ENCODE results near the gene OGDHL.
"Not testable (repeated sequence)": the region's sequence is repeated elsewhere in the genome, so short reads cannot be mapped to it uniquely, and the experiment has no call there.

OGDHL gene

GRCh38 chr10:49759787-49760551 is 2.2 kb downstream of the OGDHL start:
- CTCF ChIA-PET, result no interaction called here
- DNase-seq (ENCODE audit: extremely low spot score), result no peak
- POLR2A ChIA-PET, result no interaction called here
- TF ChIP-seq BHLHE40 (IDR thresholded peaks at IDR 0.05; ENCODE audit: borderline replicate concordance) (no peak), FOXK2 (IDR thresholded peaks at IDR 0.05) (no peak), ARNT (IDR thresholded peaks at IDR 0.05) (no peak), NFRKB (IDR thresholded peaks at IDR 0.05) (no peak), SP1 (IDR thresholded peaks at IDR 0.05) (no peak), L3MBTL2 (conservative IDR thresholded peaks at IDR 0.05) (no peak)

- ChIA-PET CTCF (no interaction called here), POLR2A (no interaction called here)
- TF ChIP-seq ELF4 (IDR thresholded peaks at IDR 0.05), result no peak
- TF ChIP-seq FOXA1 (IDR thresholded peaks at IDR 0.05), result no peak
- TF ChIP-seq LEF1 (IDR thresholded peaks at IDR 0.05; ENCODE audit: borderline replicate concordance), result no peak
- no peak for TF ChIP-seq CTBP1 (IDR thresholded peaks at IDR 0.05; ENCODE audit: borderline replicate concordance)
- TF ChIP-seq L3MBTL2 (conservative IDR thresholded peaks at IDR 0.05), result no peak
- TF ChIP-seq FOXM1 (IDR thresholded peaks at IDR 0.05; ENCODE audit: borderline replicate concordance), result no peak
- no peak for TF ChIP-seq ZNF384 (IDR thresholded peaks at IDR 0.05)
- TF ChIP-seq NFRKB (IDR thresholded peaks at IDR 0.05), result no peak
- DNase-seq (ENCODE audit: extremely low spot score), result no peak
These were observed 3.7 kb downstream of the OGDHL start for GRCh38 chr10:49758249-49758930.

GRCh38 chr10:49756641-49757040 is 5.5 kb downstream of the OGDHL start:
- POLR2A ChIA-PET, result no interaction called here
- DNase-seq (ENCODE audit: extremely low spot score), result no peak
- CTCF ChIA-PET, result no interaction called here
- TF ChIP-seq SUZ12 (IDR thresholded peaks at IDR 0.05), result no peak
- no peak for TF ChIP-seq CTBP1 (IDR thresholded peaks at IDR 0.05; ENCODE audit: borderline replicate concordance)
- no peak for TF ChIP-seq L3MBTL2 (conservative IDR thresholded peaks at IDR 0.05)
- TF ChIP-seq ELF4 (IDR thresholded peaks at IDR 0.05), result no peak
- no peak for TF ChIP-seq LEF1 (IDR thresholded peaks at IDR 0.05; ENCODE audit: borderline replicate concordance)
- TF ChIP-seq ARNT (IDR thresholded peaks at IDR 0.05), result no peak
- no peak for TF ChIP-seq FOXM1 (IDR thresholded peaks at IDR 0.05; ENCODE audit: borderline replicate concordance)
- TF ChIP-seq ZNF384 (IDR thresholded peaks at IDR 0.05), result no peak
- no peak for TF ChIP-seq PKNOX1 (IDR thresholded peaks at IDR 0.05)
- no peak for TF ChIP-seq TARDBP (IDR thresholded peaks at IDR 0.05)
- TF ChIP-seq HDGF (IDR thresholded peaks at IDR 0.05; ENCODE audit: borderline replicate concordance), result no peak
- TF ChIP-seq NFRKB (IDR thresholded peaks at IDR 0.05), result no peak
- no peak for TF ChIP-seq FOXA1 (IDR thresholded peaks at IDR 0.05)
- no peak for TF ChIP-seq FOXK2 (IDR thresholded peaks at IDR 0.05)

- CTCF ChIA-PET, result no interaction called here
These were observed 6.1 kb downstream of the OGDHL start for GRCh38 chr10:49756031-49756430.

DNA sequence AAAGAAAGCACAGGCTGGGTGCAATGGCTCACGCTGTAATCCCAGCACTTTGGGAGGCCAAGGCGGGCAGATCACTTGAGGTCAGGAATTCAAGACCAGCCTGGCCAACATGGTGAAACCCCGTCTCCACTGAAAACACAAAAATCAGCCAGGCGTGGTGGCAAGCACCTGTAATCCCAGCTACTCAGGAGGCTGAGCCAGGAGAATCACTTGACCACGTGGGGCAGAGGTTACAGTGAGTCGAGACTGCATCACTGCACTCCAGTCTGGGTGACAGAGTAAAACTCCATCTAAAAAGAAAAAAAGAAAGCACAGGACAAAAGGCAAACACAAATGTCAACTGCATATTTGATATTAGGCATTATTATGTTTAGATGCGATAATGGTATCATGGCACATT is 7.2 kb downstream of the OGDHL start:
- DNase-seq (ENCODE audit: extremely low spot score); POLR2A ChIA-PET; CTCF ChIA-PET: not testable (repeated sequence)

More at GRCh38 chr10:49756031-49756430, 6.1 kb downstream of the OGDHL start:
- POLR2A ChIA-PET, result no interaction called here
- no peak for DNase-seq (ENCODE audit: extremely low spot score)
- TF ChIP-seq SUZ12 (IDR thresholded peaks at IDR 0.05), result no peak
- no peak for TF ChIP-seq FOXA1 (IDR thresholded peaks at IDR 0.05)
- TF ChIP-seq ZNF384 (IDR thresholded peaks at IDR 0.05), result no peak
- TF ChIP-seq LEF1 (IDR thresholded peaks at IDR 0.05; ENCODE audit: borderline replicate concordance), result no peak
- TF ChIP-seq ELF4 (IDR thresholded peaks at IDR 0.05), result no peak
- no peak for TF ChIP-seq FOXK2 (IDR thresholded peaks at IDR 0.05)
- TF ChIP-seq FOXM1 (IDR thresholded peaks at IDR 0.05; ENCODE audit: borderline replicate concordance), result no peak
- TF ChIP-seq NFRKB (IDR thresholded peaks at IDR 0.05), result no peak
- TF ChIP-seq L3MBTL2 (conservative IDR thresholded peaks at IDR 0.05), result no peak
- no peak for TF ChIP-seq TARDBP (IDR thresholded peaks at IDR 0.05)
- TF ChIP-seq SP1 (IDR thresholded peaks at IDR 0.05), result no peak
- no peak for TF ChIP-seq ARNT (IDR thresholded peaks at IDR 0.05)
- no peak for TF ChIP-seq HDGF (IDR thresholded peaks at IDR 0.05; ENCODE audit: borderline replicate concordance)
- no peak for TF ChIP-seq BHLHE40 (IDR thresholded peaks at IDR 0.05; ENCODE audit: borderline replicate concordance)
- no peak for TF ChIP-seq CTBP1 (IDR thresholded peaks at IDR 0.05; ENCODE audit: borderline replicate concordance)

- ChIA-PET POLR2A (no interaction called here), CTCF (no interaction called here)
- TF ChIP-seq LEF1 (IDR thresholded peaks at IDR 0.05; ENCODE audit: borderline replicate concordance) (no peak), ARNT (IDR thresholded peaks at IDR 0.05) (no peak), FOXK2 (IDR thresholded peaks at IDR 0.05) (no peak), FOXA1 (IDR thresholded peaks at IDR 0.05) (no peak), HDGF (IDR thresholded peaks at IDR 0.05; ENCODE audit: borderline replicate concordance) (no peak), NFRKB (IDR thresholded peaks at IDR 0.05) (no peak), PKNOX1 (IDR thresholded peaks at IDR 0.05) (no peak), BHLHE40 (IDR thresholded peaks at IDR 0.05; ENCODE audit: borderline replicate concordance) (no peak), TARDBP (IDR thresholded peaks at IDR 0.05) (no peak), ELF4 (IDR thresholded peaks at IDR 0.05) (no peak), SUZ12 (IDR thresholded peaks at IDR 0.05) (no peak), L3MBTL2 (conservative IDR thresholded peaks at IDR 0.05) (no peak), FOXM1 (IDR thresholded peaks at IDR 0.05; ENCODE audit: borderline replicate concordance) (no peak)
- DNase-seq (ENCODE audit: extremely low spot score), result no peak
These were observed 9.5 kb downstream of the OGDHL start for GRCh38 chr10:49752584-49752983.

All from HEK293T (cell line).